ENCODE measurements around the gene PCDHGA1.

PCDHGA1 gene

DNA sequence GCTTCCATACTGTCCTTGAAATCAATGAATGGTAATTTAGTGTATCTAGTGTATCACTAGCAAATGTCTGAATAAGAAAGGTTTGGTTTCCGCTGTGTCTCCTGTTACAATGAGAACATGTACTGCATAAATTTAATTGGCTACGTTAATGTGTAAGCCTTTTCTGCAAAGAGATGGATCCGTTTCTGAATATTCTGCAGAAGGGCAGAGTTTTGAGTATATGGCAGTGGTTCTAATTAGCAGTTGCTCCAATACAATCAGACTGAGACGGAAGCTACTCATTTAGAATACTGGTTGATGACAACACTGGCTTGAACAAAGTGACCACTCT, 154.0 kb downstream of the PCDHGA1 start:
- TF ChIP-seq CTCF (IDR thresholded peaks at IDR 0.05; ENCODE audit: extremely low read depth, insufficient read depth, missing control alignments), result no peak
- DNase-seq (ENCODE audit: low spot score), result no peak
- in situ Hi-C loops (cut with MboI; ENCODE audit: low pct_unique_long_range_greater_than_20kb, low sequenced_read_pairs, unreplicated experiment), result no loop called here

DNA sequence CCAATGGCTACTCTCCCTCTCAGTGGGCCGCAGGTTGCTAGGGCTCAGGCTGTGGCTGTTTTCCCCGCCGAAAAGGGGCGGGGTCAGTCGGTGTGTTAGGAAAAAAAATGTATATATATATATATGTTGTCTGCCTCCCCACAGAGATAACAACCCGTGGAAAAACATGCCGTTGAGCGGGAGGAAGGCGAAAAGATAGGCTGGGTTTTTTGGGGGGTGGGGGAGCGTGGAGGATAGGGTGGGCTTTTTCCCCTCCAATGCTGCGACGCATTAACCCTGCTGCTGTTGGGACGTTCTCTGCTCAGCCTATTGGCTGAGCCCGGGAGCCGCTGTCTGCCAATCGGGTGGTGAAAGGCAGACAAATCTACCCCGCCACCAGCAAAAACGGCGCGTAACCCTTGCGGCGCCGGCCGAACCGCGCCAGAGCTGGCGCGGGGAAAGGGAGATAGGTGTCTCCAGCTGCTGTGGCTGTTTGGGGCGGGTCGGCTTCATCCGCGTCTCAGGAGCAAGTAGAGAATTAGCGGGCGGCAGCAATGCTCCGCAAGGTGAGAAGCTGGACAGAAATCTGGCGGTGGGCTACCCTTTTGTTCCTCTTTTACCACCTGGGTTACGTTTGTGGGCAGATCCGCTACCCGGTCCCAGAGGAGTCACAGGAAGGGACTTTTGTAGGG, 154.5 kb downstream of the PCDHGA1 start, which contains the start of gene PCDHGC4:
TSS of gene PCDHGC4 (plus strand) at position 390 of the 671 bp plus-strand sequence. CDS start at position 534, 144 bp downstream.
- TF ChIP-seq CTCF (IDR thresholded peaks at IDR 0.05; ENCODE audit: extremely low read depth, insufficient read depth, missing control alignments), result no peak
- no peak for DNase-seq (ENCODE audit: low spot score)
- in situ Hi-C loops (cut with MboI; ENCODE audit: low pct_unique_long_range_greater_than_20kb, low sequenced_read_pairs, unreplicated experiment), result no loop called here

DNA sequence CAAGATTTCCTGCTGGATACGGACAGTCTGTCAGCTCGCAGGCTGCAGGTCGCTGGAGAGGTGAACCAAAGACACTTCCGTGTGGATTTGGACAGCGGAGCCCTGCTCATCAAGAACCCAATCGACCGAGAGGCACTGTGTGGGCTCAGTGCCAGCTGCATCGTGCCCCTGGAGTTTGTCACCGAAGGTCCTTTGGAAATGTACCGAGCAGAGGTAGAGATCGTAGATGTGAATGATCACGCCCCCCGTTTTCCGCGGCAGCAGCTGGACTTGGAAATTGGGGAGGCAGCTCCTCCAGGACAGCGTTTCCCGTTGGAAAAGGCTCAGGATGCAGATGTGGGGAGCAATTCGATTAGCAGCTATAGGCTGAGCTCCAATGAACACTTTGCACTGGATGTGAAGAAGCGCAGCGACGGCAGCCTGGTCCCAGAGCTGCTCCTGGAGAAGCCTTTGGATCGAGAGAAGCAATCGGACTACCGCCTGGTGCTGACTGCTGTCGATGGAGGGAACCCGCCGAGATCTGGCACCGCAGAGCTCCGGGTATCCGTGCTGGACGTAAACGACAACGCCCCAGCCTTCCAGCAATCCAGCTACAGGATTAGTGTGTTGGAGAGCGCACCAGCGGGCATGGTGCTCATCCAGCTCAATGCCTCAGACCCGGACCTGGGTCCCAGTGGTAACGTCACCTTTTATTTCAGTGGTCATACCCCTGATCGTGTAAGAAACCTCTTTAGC, 155.2 kb downstream of the PCDHGA1 start:
- no peak for TF ChIP-seq CTCF (IDR thresholded peaks at IDR 0.05; ENCODE audit: extremely low read depth, insufficient read depth, missing control alignments)
- in situ Hi-C loops (cut with MboI; ENCODE audit: low pct_unique_long_range_greater_than_20kb, low sequenced_read_pairs, unreplicated experiment), result no loop called here
- DNase-seq (ENCODE audit: low spot score), result no peak

GRCh38 chr5:141486091-141486490, 155.8 kb downstream of the PCDHGA1 start:
- no peak for DNase-seq (ENCODE audit: low spot score)
- in situ Hi-C loops (cut with MboI; ENCODE audit: low pct_unique_long_range_greater_than_20kb, low sequenced_read_pairs, unreplicated experiment), result no loop called here
- TF ChIP-seq CTCF (IDR thresholded peaks at IDR 0.05; ENCODE audit: extremely low read depth, insufficient read depth, missing control alignments), result no peak

- TF ChIP-seq CTCF (IDR thresholded peaks at IDR 0.05; ENCODE audit: extremely low read depth, insufficient read depth, missing control alignments), result no peak
- no peak for DNase-seq (ENCODE audit: low spot score)
- in situ Hi-C loops (cut with MboI; ENCODE audit: low pct_unique_long_range_greater_than_20kb, low sequenced_read_pairs, unreplicated experiment), result no loop called here
These were observed 156.8 kb downstream of the PCDHGA1 start for GRCh38 chr5:141487131-141487530.

GRCh38 chr5:141488591-141489561, 158.6 kb downstream of the PCDHGA1 start, which contains the start of gene PCDHGC5:
PCDHGC5 (plus strand) TSS chr5:141489081; CDS start chr5:141489241, 160 bp downstream.
- no peak for TF ChIP-seq CTCF (IDR thresholded peaks at IDR 0.05; ENCODE audit: extremely low read depth, insufficient read depth, missing control alignments)
- no peak for DNase-seq (ENCODE audit: low spot score)
- in situ Hi-C loops (cut with MboI; ENCODE audit: low pct_unique_long_range_greater_than_20kb, low sequenced_read_pairs, unreplicated experiment), result no loop called here

Measured in GM13977 (cell line).